Adrenal gland (tissue), 12 donors: ENCODE results near the gene ZNF394. TPM values are rescaled to one million over a fixed set of nuclear protein-coding genes. Genes with fewer than 3 reads are reported as not detected.
A peak's percentile ranks its signal among the peaks of the same experiment; 100 is the strongest.

Source experiments
- DNase-seq, 7 donors: peaks; one replicate each; pipeline ENCODE4 v3.0.0-alpha.2; 2019 to 2020
- H3K27ac ChIP-seq, 5 donors: fragments of 200-600 bp; sonication (generic) in 4 of 5; 1 replicate in 3 of 5; 2 replicates in 2 of 5; pipeline versions ENCODE4 v1.5.1 to v1.8.0; 2016 to 2020; ENCODE audit warnings: mild to moderate bottlenecking in 1 of 5
- H3K27me3 ChIP-seq: fragments of 200-600 bp; 2 replicates; pipeline ENCODE4 v1.8.0; 2021
- H3K36me3 ChIP-seq, 2 donors: fragments of 200-600 bp; replicated peaks in 1 of 2; 1 replicate in 1 of 2; 2 replicates in 1 of 2; pipeline versions ENCODE4 v1.5.1 to v1.8.0; 2018 to 2022
- H3K4me1 ChIP-seq, 2 donors: fragments of 200-600 bp; replicated peaks in 1 of 2; 1 replicate in 1 of 2; 2 replicates in 1 of 2; pipeline versions ENCODE4 v1.5.1 to v1.8.0; 2018 to 2021
- H3K4me3 ChIP-seq, 4 donors: fragments of 200-600 bp; sonication (generic) in 3 of 4; one replicate each; pipeline ENCODE4 v1.5.1; 2016 to 2018
- H3K9me3 ChIP-seq, 3 donors: fragments of 200-600 bp; sonication (generic) in 1 of 3; replicated peaks in 1 of 3; 1 replicate in 2 of 3; 2 replicates in 1 of 3; pipeline versions ENCODE4 v1.5.1 to v1.8.0; 2016 to 2021
- CTCF ChIP-seq, 6 experiments: fragments of 450-650 bp in 4 of 6; fragments of 200-600 bp in 2 of 6; sonication (generic) in 1 of 6; IDR thresholded peaks; 1 replicate in 5 of 6; 2 replicates in 1 of 6; pipeline versions ENCODE4 v1.5.1 to v1.8.0; 2016 to 2021; ENCODE audit warnings: antibody characterized with exemption in 6 of 6, mild to moderate bottlenecking in 2 of 6, moderate library complexity in 1 of 6
- POLR2A ChIP-seq, 2 donors: fragments of 450-650 bp; IDR thresholded peaks; one replicate each; pipeline ENCODE4 v1.6.1; 2017; ENCODE audit warnings: antibody characterized with exemption in 2 of 2, mild to moderate bottlenecking in 2 of 2, moderate library complexity in 1 of 2
- WGBS, 4 donors: extraction: QIAGEN DNeasy Blood & Tissue Kit in 2 of 4; methylation state at CpG; one replicate each; pipeline versions ENCODE4 v1.1.5 to v1.1.7; 2013 to 2017; 5-methylcytosine and 5-hydroxymethylcytosine counted together
- intact Hi-C, 2 donors: fragments of 100-400 bp; cut with DNase I; formaldehyde crosslinking; loops; one replicate each; pipeline versions ENCODE4 v1.14.1 to v1.15.0; 2022 to 2023
- polyA plus RNA-seq, 3 donors: library from polyadenylated mRNA; stranded (reverse); fragments of 200-250 nt in 2 of 3; fragments of 350-450 nt in 1 of 3; fragmentation: Illumina TruSeq in 1 of 3; extraction: RNeasy Lipid Tissue Mini Kit (QIAGEN cat#74804) in 1 of 3; gene quantifications; one replicate each; pipeline ENCODE4 v1.2.3, GENCODE V29; 2013 to 2014
- total RNA-seq, 9 donors: library from RNA; depleted of rRNA in 4 of 9; stranded (reverse); fragments of >200 nt in 4 of 9; fragments of 120-200 nt in 1 of 9; fragmentation: NEBNext Ultra II Directional in 1 of 9; extraction: Animal tissue kit (Norgen Biotek cat#: 25700) in 1 of 9; gene quantifications; one replicate each; pipeline versions ENCODE4 v1.1.0 to v1.2.4, GENCODE V29; 2013 to 2023
- donor health status: healthy with polysubstance abuse.
- donor health status: Bipolar disorder and iron deficiency.
- donor health status: DM: yes; HTN: yes; CAD: no.
- donor health status: DM: no; HTN: no; CAD: no.
- donor health status: DM: no; HTN: no; CAD: no.
- donor health status: DM: yes; HTN: yes; CAD: no.

The ZNF394 gene
- total and polyA plus RNA-seq, 12 donors: 10.5 to 31.0 (median 22.8) TPM

- Histone ChIP-seq H3K9me3 (no peaks in the 10 kb centered on the region), H3K4me1 (peaks cover 0 to 14% of the 10 kb centered on the region in 2 donors), H3K36me3 (no peaks in the 10 kb centered on the region), H3K27ac (peak within 1 kb of the TSS; percentile 72 to 89 (median 81)), H3K27me3 (no peaks in the 10 kb centered on the region), H3K4me3 (peak within 1 kb of the TSS; percentile 46 to 75 (median 54))
- peak; percentile 97 to 99 (median 99) for DNase-seq
- WGBS, 4 donors: 0 to 1% (median 1%) methylated on average over 28 to 56 of the region's 56 CpGs
- intact Hi-C loops: no loop called here
- TF ChIP-seq POLR2A (IDR thresholded peaks at IDR 0.05) (peak in 1 of 2 donors; percentile 77), CTCF (IDR thresholded peaks at IDR 0.05) (no peak)
Observed at GRCh38 chr7:99472561-99473314, 27.3 kb downstream of the ZNF394 start, which contains the start of gene ZNF789. ZNF789 (plus strand) TSS chr7:99472890; CDS start chr7:99476457, 3,567 bp downstream.

- DNase-seq: no peak
- Histone ChIP-seq H3K4me1 (peaks cover 4 to 28% of the 10 kb centered on the region in 2 donors), H3K4me3 (no peak overlapping the region), H3K27me3 (no peaks in the 10 kb centered on the region), H3K9me3 (no peaks in the 10 kb centered on the region), H3K27ac (peak overlapping the region in 1 of 5 donors; percentile 17), H3K36me3 (no peaks in the 10 kb centered on the region)
- TF ChIP-seq POLR2A (IDR thresholded peaks at IDR 0.05) (no peak), CTCF (IDR thresholded peaks at IDR 0.05) (no peak)
- intact Hi-C loops: no loop called here
- 42 to 50% (median 46%) methylated on average over 23 of the region's 23 CpGs for WGBS, 4 donors
Observed at GRCh38 chr7:99469381-99470065, 30.6 kb downstream of the ZNF394 start.

GRCh38 chr7:99468336-99468918, 31.7 kb downstream of the ZNF394 start:
- Histone ChIP-seq H3K27me3 (no peaks in the 10 kb centered on the region), H3K4me1 (peaks cover 4 to 30% of the 10 kb centered on the region in 2 donors), H3K36me3 (no peaks in the 10 kb centered on the region), H3K9me3 (no peaks in the 10 kb centered on the region), H3K4me3 (no peak overlapping the region), H3K27ac (no peak overlapping the region)
- TF ChIP-seq POLR2A (IDR thresholded peaks at IDR 0.05) (no peak), CTCF (IDR thresholded peaks at IDR 0.05) (no peak)
- DNase-seq: no peak
- intact Hi-C loops: no loop called here
- 88 to 98% (median 92%) methylated on average over 7 to 29 of the region's 29 CpGs for WGBS, 4 donors

GRCh38 chr7:99465421-99465768, 34.7 kb downstream of the ZNF394 start:
- intact Hi-C loops: no loop called here
- Histone ChIP-seq H3K27me3 (no peaks in the 10 kb centered on the region), H3K4me1 (peaks cover 8 to 28% of the 10 kb centered on the region in 2 donors), H3K9me3 (no peaks in the 10 kb centered on the region), H3K36me3 (no peaks in the 10 kb centered on the region), H3K4me3 (peak overlapping the region; percentile 52 to 92 (median 84)), H3K27ac (peak overlapping the region; percentile 74 to 94 (median 87))
- no peak for TF ChIP-seq POLR2A (IDR thresholded peaks at IDR 0.05)
- TF ChIP-seq CTCF (IDR thresholded peaks at IDR 0.05): no peak
- WGBS, 4 donors: 0 to 5% (median 3%) methylated on average over 7 to 9 of the region's 9 CpGs
- DNase-seq: no peak
